ENCODE results near the gene FABP1.

The FABP1 gene

GRCh38 chr2:88136817-88137216 lies 9.0 kb upstream of the FABP1 start:
- DNase-seq: no peak

DNA sequence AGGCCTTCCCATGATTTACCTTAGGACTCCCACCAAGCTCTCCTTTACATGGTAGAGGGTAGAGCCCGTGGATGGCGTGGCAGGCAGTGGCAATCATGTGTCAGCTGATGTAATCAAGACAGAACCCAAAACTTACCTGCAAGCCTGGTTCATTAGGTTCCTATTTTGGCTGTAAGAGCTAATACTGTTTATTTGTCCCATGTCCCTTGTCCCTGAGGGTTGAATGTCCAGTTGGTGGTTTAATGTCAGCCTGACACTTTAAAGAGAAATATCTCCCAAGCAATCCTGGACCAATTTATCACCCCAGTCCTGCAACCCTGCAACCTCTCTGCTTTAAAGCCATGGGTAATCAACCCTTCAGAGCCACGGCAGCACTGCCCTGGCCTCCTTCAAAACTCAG lies 6.0 kb upstream of the FABP1 start:
- no peak for DNase-seq

DNA sequence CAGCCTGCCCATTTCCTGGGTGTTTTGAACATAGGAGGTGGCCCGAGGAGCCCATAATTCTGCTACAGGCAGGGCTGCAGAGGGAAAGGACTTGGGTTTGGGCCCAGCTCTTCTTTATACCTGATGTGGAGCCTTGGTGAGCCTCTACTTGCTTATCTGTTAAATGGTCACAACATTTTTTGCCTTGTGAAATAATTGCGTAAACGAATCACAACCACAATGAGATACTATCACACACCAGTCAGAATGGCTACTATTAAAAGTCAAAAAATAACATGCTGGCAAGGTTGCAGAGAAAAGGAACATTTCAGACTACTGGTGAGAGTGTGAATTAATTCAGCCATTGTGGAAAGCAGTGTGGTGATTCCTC lies 4.1 kb upstream of the FABP1 start:
- no peak for DNase-seq

- no peak for DNase-seq
Measured at GRCh38 chr2:88131201-88131998, 3.5 kb upstream of the FABP1 start.

GRCh38 chr2:88129313-88129959 lies 1.6 kb upstream of the FABP1 start:
- no peak for DNase-seq

- no peak for DNase-seq
Measured at GRCh38 chr2:88128654-88129312, 921 bp upstream of the FABP1 start.

DNA sequence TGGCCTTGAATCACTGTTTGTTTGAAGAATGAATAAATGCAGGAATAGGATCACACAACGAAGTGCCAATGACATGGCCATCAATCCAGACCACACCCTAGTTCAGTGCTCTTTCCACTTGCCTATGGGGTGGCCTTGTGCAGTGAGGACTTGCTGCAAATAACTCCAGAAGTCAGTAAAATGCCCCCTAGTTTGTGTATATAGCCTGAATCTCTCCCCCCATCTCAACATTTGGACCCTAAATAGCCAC lies 299 bp downstream of the FABP1 start:
- DNase-seq: no peak

GRCh38 chr2:88126772-88127637 lies 857 bp downstream of the FABP1 start:
- DNase-seq: no peak

- no peak for DNase-seq
Measured at GRCh38 chr2:88125924-88126771, 1.7 kb downstream of the FABP1 start.

DNA sequence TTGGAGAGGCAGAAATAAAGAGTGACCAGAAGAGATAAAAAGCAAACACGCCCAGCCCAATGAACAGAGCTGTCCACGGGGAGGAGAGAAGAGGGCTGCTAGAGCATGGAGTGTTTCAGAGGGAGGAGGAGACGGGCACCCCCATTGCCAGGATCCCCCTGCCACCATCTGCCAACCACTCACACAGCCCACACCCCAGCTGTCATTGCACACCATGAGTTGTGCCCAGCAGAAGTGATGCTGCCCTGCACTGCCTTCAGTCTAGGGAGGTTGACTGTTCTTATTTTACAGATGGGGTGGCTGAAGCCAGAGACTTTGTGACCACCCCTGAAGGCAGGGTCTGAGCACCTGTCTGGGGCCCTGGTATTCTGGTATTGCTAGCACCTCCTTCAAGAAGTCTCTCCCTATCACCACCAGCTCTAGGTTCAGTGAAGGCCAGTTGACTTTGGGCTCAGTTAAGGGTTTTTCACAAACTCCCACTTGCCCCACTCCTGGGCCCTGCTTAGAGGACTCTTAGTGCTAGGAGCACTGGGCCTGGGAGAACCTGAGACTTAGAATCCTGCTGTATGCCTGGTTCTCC lies 2.4 kb downstream of the FABP1 start:
- no peak for DNase-seq

- no peak for DNase-seq
Measured at GRCh38 chr2:88123975-88124917, 3.6 kb downstream of the FABP1 start.

- DNase-seq: no peak
Measured at GRCh38 chr2:88123164-88123974, 4.5 kb downstream of the FABP1 start.

DNA sequence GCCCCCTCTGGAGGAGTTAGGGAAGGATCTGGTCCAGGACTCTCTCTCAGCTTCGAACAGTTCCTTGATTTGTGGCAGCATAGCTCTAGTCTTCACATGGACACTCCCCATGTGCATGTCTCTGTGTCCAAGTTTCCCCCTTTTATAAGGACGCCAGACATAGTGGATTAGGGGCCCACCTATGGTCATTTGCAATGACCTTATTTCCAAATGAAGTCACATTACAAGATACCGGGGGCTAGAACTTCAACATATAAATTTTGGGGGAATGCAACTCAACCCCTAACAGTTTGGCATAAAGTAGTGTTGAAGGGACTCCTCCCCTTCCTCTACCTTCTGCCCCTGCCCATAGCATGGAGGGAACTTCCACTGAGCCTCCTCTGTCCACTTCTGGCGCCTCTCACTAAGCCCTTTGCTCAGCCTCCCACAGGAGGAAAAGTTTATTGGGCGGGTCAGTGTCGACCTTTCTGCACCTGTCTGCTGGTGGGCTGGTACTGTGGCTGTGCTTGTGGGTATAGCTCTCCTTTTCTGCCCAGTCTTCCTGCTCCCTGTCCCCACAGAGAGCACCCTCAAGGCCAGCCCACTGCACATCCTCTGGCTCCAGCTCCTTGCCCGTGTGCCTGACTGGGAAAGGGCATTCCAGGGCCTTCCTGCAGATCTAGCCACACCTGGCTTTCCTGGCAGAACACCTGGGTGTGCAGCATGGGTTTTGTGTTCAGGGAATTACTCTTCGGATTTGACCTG lies 5.5 kb downstream of the FABP1 start:
- no peak for DNase-seq

DNA sequence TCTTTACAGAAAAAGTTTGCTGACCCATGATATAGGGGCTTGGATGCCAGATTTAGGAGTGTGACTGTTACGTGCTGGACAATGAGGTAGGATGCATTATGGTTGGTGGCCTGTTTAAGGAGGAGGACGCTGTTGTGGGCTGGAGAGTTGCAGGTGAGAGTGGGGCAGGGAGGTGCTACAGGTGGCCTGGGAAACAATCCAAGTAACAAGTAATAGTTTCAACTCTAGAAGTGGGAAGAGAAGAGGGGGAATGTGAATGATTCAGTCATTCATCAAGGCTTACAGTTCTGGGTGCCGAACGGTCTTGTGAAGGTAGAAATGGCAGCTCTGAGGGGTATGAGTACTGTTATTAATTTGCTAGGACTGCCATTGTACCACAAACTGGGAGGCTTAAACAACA lies 6.2 kb downstream of the FABP1 start:
- DNase-seq: no peak

DNA sequence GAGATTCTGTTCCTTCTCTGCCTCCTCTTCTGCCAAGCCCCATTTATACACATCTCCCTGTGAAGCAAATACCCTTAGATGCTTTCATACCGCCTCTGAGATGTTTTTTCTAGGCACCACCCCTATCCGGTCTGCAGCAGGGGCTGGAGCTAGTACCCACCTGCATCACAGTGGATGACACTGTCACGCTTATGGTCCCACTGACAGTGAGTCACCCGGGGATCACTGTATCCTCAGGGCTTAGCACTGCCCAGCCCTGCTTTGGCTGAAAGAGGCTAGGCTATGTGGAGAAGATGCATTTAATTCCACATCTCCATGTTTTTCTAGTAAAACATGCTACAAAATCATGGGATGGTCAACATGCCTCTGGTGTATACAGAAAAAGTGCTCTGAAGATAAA lies 9.9 kb downstream of the FABP1 start:
- no peak for DNase-seq

GRCh38 chr2:88116669-88117432 lies 11.0 kb downstream of the FABP1 start:
- no peak for DNase-seq

DNA sequence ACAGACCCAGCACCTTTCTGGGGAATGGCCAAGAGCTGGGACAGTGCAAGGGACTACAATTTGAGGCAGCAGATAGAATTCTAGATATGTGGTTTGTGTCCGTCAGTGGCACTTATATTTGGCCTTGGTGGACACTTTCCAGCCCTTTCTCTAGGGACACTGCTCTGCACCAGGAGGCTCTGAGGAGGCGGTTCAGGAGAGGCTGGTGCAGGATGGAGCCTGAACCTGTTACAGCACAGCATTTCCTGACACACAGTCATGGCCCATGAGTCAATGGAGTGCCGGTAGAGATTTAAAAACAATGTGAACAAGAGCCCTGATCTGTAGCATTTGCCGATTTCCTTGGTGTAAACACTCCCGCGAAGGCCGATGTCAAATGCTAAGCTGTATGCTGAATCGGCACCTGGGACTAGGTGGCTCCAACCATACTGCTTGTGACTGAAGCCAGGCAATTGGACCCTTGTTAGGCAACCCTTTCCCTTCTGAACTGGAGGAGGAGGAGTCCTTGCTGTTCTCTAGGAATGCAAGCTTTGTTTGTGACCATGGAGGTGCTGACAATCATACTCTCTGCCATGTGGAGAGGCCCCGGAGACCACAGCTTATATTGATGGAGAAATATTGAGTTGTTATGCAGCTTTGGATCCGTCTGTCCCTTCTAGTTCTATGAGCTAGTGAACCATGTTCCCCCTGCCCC lies 11.9 kb downstream of the FABP1 start:
- DNase-seq: no peak

GRCh38 chr2:88114889-88115288 lies 13.0 kb downstream of the FABP1 start:
- DNase-seq: no peak
